Stimulated activated naive CD8-positive, alpha-beta T cell treated with anti-CD3 and anti-CD28 coated beads, Interleukin-15, Interleukin-2, amounts not matched to agents 100 U/mL and 50 U/mL, for 24 hours (primary cell): ENCODE measurements around the gene TRIM27.
"Not testable (repeated sequence)": the region's sequence is repeated elsewhere in the genome, so short reads cannot be mapped to it uniquely, and the experiment has no call there.

Experiments used
- ATAC-seq: fragments of 150-1000 bp; cut with Tn5 transposase; one replicate; pipeline ENCODE4 v1.10.0; 2021
- DNase-seq: peaks from one replicate; pipeline ENCODE4 v3.0.0; 2021

Gene TRIM27

DNA sequence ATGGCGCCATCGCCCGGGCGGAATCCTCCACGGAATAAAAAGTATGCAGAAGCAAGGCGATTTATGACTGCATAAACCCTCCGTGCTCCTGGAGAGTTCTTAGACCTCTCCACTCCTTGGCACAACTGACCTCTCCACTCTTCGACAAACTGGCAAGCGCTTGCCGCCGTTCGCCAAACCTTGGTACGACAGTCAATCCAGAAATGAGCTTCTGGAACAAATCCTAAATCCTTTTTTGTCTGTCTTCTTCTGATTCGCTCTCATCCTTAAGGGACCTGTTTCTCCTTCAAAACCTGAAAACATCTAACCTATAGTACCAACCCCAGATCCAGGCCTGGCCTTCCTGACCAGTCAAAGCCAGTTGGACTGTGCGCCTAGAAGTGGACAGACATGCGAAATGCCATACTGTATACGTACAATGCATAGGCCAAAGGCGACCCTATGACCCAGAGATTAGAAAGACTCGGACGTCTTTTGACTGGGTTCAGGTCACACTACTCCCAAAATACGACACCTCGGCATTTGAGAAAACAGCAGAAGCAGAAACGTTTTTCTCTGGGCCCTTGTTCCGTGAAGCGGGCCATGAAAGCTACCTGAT, 59.4 kb downstream of the TRIM27 start:
- ATAC-seq (no peak), DNase-seq (no peak)

DNA sequence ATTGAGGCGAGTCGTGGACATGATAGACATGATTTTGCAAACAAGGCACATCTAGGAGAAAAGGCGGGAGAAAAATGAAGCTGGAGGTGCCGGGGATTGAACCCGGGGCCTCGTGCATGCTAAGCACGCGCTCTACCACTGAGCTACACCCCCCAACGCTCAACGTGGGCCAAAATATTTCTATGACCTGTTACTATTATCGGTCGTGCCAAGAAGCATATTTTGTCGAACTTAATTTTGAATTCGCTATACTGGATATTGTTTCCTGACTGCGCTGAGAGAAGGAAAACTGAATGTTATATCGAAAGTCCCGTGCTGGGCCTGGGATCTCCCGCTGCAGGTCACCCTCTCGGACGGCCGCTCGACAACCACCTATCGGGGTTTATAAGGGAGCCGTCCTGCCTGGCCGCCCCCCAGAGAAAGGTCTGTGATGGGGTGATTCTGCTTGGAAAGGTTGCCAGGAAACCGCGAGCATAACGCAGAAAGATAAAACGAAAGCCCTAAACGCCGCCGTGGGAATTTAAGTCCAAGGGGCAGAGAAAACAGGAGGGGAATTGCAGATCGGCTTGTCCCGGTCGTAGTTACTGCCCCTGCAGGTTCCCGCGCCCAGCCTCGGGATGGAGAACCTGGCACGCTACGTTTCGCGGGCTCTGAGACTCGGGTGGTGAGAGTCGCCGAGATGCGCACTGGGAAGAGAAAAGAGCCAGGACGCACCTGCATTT, 60.0 kb downstream of the TRIM27 start:
- DNase-seq = peak; percentile 81
- peak; percentile 66 for ATAC-seq

DNA sequence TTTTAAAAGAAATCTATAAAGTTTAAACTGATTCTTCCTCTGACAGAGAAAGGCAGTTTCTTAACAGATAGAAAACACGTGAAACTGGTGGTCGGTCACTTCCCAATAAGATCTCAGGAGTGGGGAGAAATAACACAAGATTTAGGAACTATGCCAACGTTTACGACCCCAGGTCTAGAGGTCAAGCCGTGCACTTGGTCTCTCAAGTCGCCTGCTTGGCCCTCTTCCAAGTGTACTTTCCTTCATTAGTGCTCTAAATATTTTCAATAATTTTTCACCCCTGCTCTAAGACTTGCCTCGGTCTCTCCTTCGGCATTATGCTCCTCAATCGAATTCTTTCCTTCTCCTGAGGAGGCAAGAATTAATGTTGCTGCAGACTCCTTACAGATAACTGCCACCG, 61.7 kb downstream of the TRIM27 start:
- no peak for DNase-seq

DNA sequence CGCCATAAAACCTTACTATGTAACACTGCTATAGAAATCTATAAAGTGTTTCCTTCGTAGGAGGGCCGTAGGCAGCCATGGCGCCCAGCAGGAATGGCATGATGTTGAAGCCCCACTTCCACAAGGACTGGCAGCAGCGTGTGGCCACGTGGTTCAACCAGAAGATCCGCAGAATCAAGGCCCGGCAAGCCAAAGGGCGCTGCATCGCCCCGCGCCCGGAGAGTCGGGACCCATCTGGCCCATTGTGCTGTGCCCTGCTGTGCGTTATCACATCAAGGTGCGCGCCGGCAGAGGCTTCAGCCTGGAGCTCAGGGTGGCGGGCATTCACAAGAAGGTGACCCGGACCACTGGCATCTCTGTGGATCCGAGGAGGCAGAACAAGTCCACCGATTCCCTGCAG, 62.4 kb downstream of the TRIM27 start:
- DNase-seq (no peak), ATAC-seq (no peak)

More for the DNA sequence above, 61.7 kb downstream of the TRIM27 start:
- ATAC-seq = no peak

DNA sequence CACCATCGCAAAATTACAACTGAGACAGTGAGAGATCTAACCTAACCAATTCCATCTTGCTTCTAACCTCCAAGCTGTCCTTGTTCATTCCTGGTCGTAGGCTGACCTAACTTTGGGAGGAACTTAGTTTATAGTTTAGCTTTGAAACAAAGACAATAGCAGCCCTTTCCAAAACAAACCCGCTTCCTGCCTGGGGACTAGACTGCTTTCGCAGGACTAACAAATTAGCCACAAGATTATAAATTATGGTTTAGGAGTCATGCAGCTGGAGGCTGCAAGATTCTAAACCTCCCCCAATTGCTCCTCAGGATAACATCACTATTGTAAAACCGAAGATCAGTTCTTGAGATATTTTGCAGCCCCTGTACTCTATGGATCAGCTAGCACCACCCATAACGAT, 63.2 kb downstream of the TRIM27 start:
- ATAC-seq = no peak
- no peak for DNase-seq

DNA sequence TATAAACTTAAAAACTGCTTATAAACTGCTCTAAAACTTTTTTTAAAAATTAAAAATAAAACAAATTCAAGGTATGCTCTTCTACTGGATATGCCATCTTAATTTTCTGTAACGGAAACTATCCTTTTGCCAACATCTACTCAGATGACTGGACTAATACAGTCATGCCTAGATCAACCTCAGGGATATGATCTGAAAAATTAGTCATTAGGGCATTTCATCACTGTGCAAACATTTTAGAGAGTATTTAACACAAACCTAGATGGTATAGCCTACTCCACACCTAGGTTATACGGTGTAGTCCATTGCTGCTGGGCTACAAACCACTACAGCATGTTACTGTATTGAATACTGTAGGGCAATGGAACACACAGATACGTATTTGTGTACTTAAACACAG, 64.8 kb downstream of the TRIM27 start:
- DNase-seq (no peak), ATAC-seq (no peak)

DNA sequence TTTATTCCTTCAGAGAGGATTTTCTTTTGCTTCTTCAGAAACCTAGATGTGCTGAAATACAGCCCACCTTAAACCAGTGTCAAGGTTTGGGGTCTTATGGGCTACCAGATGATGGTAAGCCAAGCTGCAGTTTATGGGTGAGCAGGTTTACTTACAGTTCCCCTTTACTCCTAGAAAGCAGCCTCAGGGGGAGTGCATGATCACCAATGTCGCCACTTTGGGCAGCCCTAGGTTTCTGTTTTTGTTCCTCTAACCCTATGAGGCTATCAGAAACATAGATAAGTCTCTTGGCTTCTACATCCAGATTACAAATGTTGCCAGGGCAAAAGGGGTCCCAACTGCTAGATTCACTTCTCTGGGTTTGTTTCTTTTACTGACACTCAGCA, 67.2 kb downstream of the TRIM27 start:
- DNase-seq = no peak
- no peak for ATAC-seq

DNA sequence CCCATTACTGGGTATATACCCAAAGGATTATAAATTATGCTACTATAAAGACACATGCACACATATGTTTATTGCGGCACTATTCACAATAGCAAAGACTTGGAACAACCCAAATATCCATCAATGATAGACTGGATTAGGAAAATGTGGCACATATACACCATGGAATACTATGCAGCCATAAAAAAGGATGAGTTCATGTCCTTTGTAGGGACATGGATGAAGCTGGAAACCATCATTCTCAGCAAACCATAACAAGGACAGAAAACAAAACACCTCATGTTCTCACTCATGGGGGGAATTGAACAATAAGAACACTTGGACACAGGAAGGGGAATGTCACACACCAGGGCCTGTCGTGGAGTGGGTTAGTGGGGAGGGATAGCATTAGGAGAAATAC, 69.4 kb downstream of the TRIM27 start:
- not testable (repeated sequence) for DNase-seq, ATAC-seq
